ENCODE data around the gene ZCCHC13. TPM values are rescaled to one million over a fixed set of nuclear protein-coding genes. Genes with fewer than 3 reads are reported as not detected.

ZCCHC13 gene
- total and polyA plus RNA-seq, 2 donors from 2014 or later: not detected

Small RNA genes within 50 kb of the gene (microRNA-seq; reads per million reads assigned to microRNA genes)
- gene MIR374A (263 reads per million, percentile 67 among the genes with 10 or more reads in this experiment), gene MIR545 (not detected)

Other genes with a start within 250 kb of the ZCCHC13 start
- gene SLC16A2, start 117.3 kb downstream of the ZCCHC13 start, total RNA-seq: 13.8 TPM
- gene SLC16A2, start 117.3 kb downstream of the ZCCHC13 start, polyA plus RNA-seq (ENCODE audit: insufficient read depth, low read depth, low replicate concordance): 17.2 TPM